ENCODE data around the gene RALBP1. TPM values are rescaled to one million over a fixed set of nuclear protein-coding genes. Genes with fewer than 3 reads are reported as not detected.
A peak's percentile ranks its signal among the peaks of the same experiment; 100 is the strongest.

RALBP1 gene
- total RNA-seq, 1 experiment from 2014 or later = 66.2 TPM

GRCh38 chr18:9575558-9575957 lies 100.2 kb downstream of the RALBP1 start:
- Histone ChIP-seq H3K9me2 (ENCODE audit: insufficient read depth) (no peaks in the 10 kb centered on the region), H3K27ac (ENCODE audit: low read depth, low read length) (no peak overlapping the region), H3K4me3 (replicated peaks in 1 of 2; ENCODE audit: low read depth in 1 of 2, low read length in 2 of 2) (no peak overlapping the region), H3K4me1 (ENCODE audit: control insufficient read depth in 1 of 2, insufficient read depth in 2 of 2, low read length in 2 of 2) (peaks cover 4 to 17% of the 10 kb centered on the region in 2 experiments; a peak in 3 of 4 replicates), H3K27me3 (ENCODE audit: insufficient read depth, low read length) (no peaks in the 10 kb centered on the region), H3K36me3 (ENCODE audit: control insufficient read depth in 1 of 2, insufficient read depth in 2 of 2, low read length in 2 of 2) (peaks cover under 1 to 31% of the 10 kb centered on the region in 2 experiments; a peak in 2 of 4 replicates), H2AFZ (ENCODE audit: low read depth, low read length, poor library complexity, severe bottlenecking) (no peak overlapping the region), H4K20me1 (ENCODE audit: insufficient read depth) (peaks cover 5% of the 10 kb centered on the region; the same call in 1 of the 2 replicates), H3K79me2 (ENCODE audit: insufficient read depth, low read length) (peaks cover 3% of the 10 kb centered on the region; the same call in 1 of the 2 replicates), H3K9me3 (ENCODE audit: control insufficient read depth in 1 of 2, insufficient read depth in 1 of 2, low read depth in 1 of 2, low read length in 2 of 2) (no peaks in the 10 kb centered on the region), H3K4me2 (ENCODE audit: low read length) (peak overlapping the region; percentile 22; the same call in 1 of the 2 replicates), H3K9ac (ENCODE audit: low read length) (no peak overlapping the region)
- POLR2A ChIA-PET = interaction anchor here (0.7 kb wide), 1 partner anchor 108 kb away, joined by 3 read pairs; no protein-coding TSS in a partner anchor
- CTCF ChIA-PET = interaction anchor here (0.8 to 1.5 kb wide), 10 partner anchors 9 to 164 kb away, joined by 3 to 10 read pairs (median 4); no protein-coding TSS in a partner anchor
- ATAC-seq (peak; percentile 96), DNase-seq (ENCODE audit: low read depth, low spot score) (peak; percentile 89)
- RAD21 ChIA-PET (ENCODE audit: low non-redundant PET in 1 of 2, low total read pairs in 2 of 2, uncharacterized antibody in 2 of 2, unreplicated experiment in 2 of 2) = interaction anchor here (0.7 to 1.0 kb wide), 3 partner anchors 21 to 375 kb away, joined by 3 to 7 read pairs (median 3); no protein-coding TSS in a partner anchor
- intact Hi-C loops (cut with micrococcal nuclease) = loop anchor here (1.0 to 5.0 kb wide), 4 partner anchors 98 to 197 kb away; no protein-coding TSS in a partner anchor
- BruUV-seq (replicated peaks) = no TSS peak
- TF ChIP-seq SRF (IDR thresholded peaks at IDR 0.05; ENCODE audit: low read depth) (0 out of 2 replicates have a peak, but pooled peaks have one; percentile 22), RAD21 (IDR thresholded peaks at IDR 0.05; ENCODE audit: low read depth) (peak; percentile 88), REST (IDR thresholded peaks at IDR 0.05; ENCODE audit: low read depth) (no peak), SIN3A (IDR thresholded peaks at IDR 0.05; ENCODE audit: low read depth) (no peak), EGR1 (IDR thresholded peaks at IDR 0.05; ENCODE audit: low read depth) (no peak), FOSL1 (IDR thresholded peaks at IDR 0.05; ENCODE audit: low read depth) (no peak; the same call in 1 of the 2 replicates), ELF1 (IDR thresholded peaks at IDR 0.05; ENCODE audit: borderline replicate concordance, low read depth) (no peak), ZNF274 (IDR thresholded peaks at IDR 0.05; ENCODE audit: low read depth, low read length) (no peak), CTCF (IDR thresholded peaks at IDR 0.05 in 2 of 3, conservative IDR thresholded peaks at IDR 0.05 in 1 of 3; ENCODE audit: borderline replicate concordance in 1 of 3, insufficient read depth in 1 of 3, low read depth in 2 of 3, low read length in 2 of 3) (peak; percentile 66 to 88 (median 87)), POLR2A (IDR thresholded peaks at IDR 0.05; ENCODE audit: borderline replicate concordance, extremely low read depth, insufficient read depth, insufficient read length) (no peak), EZH2phosphoT487 (IDR thresholded peaks at IDR 0.05; ENCODE audit: borderline replicate concordance) (no peak), YY1 (IDR thresholded peaks at IDR 0.05; ENCODE audit: extremely low read depth, insufficient replicate concordance, low read depth, low read length) (no peak), CEBPB (IDR thresholded peaks at IDR 0.05; ENCODE audit: low read depth) (peak; percentile 42; the same call in 1 of the 2 replicates), ATF3 (IDR thresholded peaks at IDR 0.05) (no peak), ZBTB33 (IDR thresholded peaks at IDR 0.05; ENCODE audit: extremely low read depth, insufficient replicate concordance, low read length) (no peak), TCF7L2 (IDR thresholded peaks at IDR 0.05; ENCODE audit: borderline replicate concordance, extremely low read depth, insufficient read depth, insufficient read length) (no peak), MAX (IDR thresholded peaks at IDR 0.05) (0 out of 2 replicates have a peak, but pooled peaks have one; percentile 21), CBX3 (IDR thresholded peaks at IDR 0.05; ENCODE audit: low read depth) (peak; percentile 70; the same call in 1 of the 2 replicates), SP1 (IDR thresholded peaks at IDR 0.05; ENCODE audit: low read depth) (no peak)
